PC-3 (cell line): ENCODE measurements around the gene EPB41L4B. TPM values are rescaled to one million over a fixed set of nuclear protein-coding genes. Genes with fewer than 3 reads are reported as not detected.

Experiments used
- ATAC-seq: fragments of 200-7000 bp; cut with Tn5 transposase; 2 replicates; pipeline ENCODE4 v1.9.1; 2020; ENCODE audit warnings: mild to moderate bottlenecking, moderate library complexity
- Bru-seq: library from RNA; stranded (reverse); fragments of 400-500 nt; gene quantifications from one replicate; lab custom pipeline; 2021; lab: Mats Ljungman, UMichigan
- BruChase-seq, 2 experiments: library from RNA; stranded (reverse); fragments of 400-500 nt; gene quantifications; one replicate each; lab custom pipeline; 2021; lab: Mats Ljungman, UMichigan
- BruUV-seq: library from RNA; stranded (reverse); fragments of 400-500 nt; replicated peaks from 2 replicates; lab custom pipeline; 2021; lab: Mats Ljungman, UMichigan
- CTCF ChIA-PET: fragments of 300-600 bp; sonication (Branson Sonifier 250); formaldehyde crosslinking; loops from one replicate; lab custom pipeline; 2022; ENCODE audit warnings: antibody characterized with exemption; lab: Charles Lee
- POLR2A ChIA-PET: fragments of 300-600 bp; sonication (Branson Sonifier 250); formaldehyde crosslinking; loops from one replicate; lab custom pipeline; 2022; ENCODE audit warnings: antibody characterized with exemption; ENCODE audit not compliant: unreplicated experiment; lab: Charles Lee
- DNase-seq: peaks from one replicate; pipeline ENCODE4 v3.0.0-alpha.2; 2015
- H2AFZ ChIP-seq: fragments of 300-600 bp; sonication (generic); 2 replicates; pipeline ENCODE4 v1.6.0; 2016; ENCODE audit warnings: antibody characterized with exemption, low read length
- H3F3A ChIP-seq: fragments of 300-600 bp; sonication (generic); one replicate; pipeline ENCODE4 v1.6.0; 2017; ENCODE audit warnings: antibody characterized with exemption, low read length, control low read depth, mild to moderate bottlenecking; ENCODE audit not compliant: unreplicated experiment
- H3K27ac ChIP-seq: fragments of 300-600 bp; sonication (generic); 2 replicates; pipeline ENCODE4 v1.5.1; 2016; ENCODE audit warnings: mild to moderate bottlenecking, low read length
- H3K27me3 ChIP-seq: fragments of 300-600 bp; sonication (generic); 2 replicates; pipeline ENCODE4 v1.6.1; 2016; ENCODE audit warnings: low read length, mixed read lengths
- H3K36me3 ChIP-seq: fragments of 300-600 bp; sonication (generic); 2 replicates; pipeline ENCODE4 v1.6.1; 2016; ENCODE audit warnings: low read depth, mixed run types, low read length, mixed read lengths
- H3K4me1 ChIP-seq: fragments of 300-600 bp; sonication (generic); 2 replicates; pipeline ENCODE4 v1.5.1; 2016; ENCODE audit warnings: low read length; ENCODE audit not compliant: insufficient read depth
- H3K4me2 ChIP-seq: fragments of 300-600 bp; sonication (generic); 2 replicates; pipeline ENCODE4 v1.6.0; 2016; ENCODE audit warnings: low read length
- H3K4me3 ChIP-seq: fragments of 300-600 bp; sonication (generic); 2 replicates; pipeline ENCODE4 v1.5.1; 2016; ENCODE audit warnings: mild to moderate bottlenecking, low read length, mixed read lengths
- H3K79me2 ChIP-seq: fragments of 300-600 bp; sonication (generic); 2 replicates; pipeline ENCODE4 v1.6.1; 2017; ENCODE audit warnings: low read length, mixed read lengths
- H3K9ac ChIP-seq: fragments of 300-600 bp; sonication (generic); 2 replicates; pipeline ENCODE4 v1.6.0; 2016; ENCODE audit warnings: mild to moderate bottlenecking, low read length
- H3K9me2 ChIP-seq: fragments of 300-600 bp; sonication (generic); replicated peaks from 2 replicates; pipeline ENCODE4 v1.6.1; 2016; ENCODE audit warnings: mixed run types, low read length, mixed read lengths
- H3K9me3 ChIP-seq: fragments of 300-600 bp; sonication (generic); 2 replicates; pipeline ENCODE4 v1.6.1; 2016; ENCODE audit warnings: low read length, mixed read lengths
- H4K20me1 ChIP-seq: fragments of 300-600 bp; sonication (generic); 2 replicates; pipeline ENCODE4 v1.6.1; 2016; ENCODE audit warnings: low read length, mixed read lengths
- CTCF ChIP-seq: fragments of 300-600 bp; sonication (generic); conservative IDR thresholded peaks from 2 replicates; pipeline ENCODE4 v1.5.1; 2017; ENCODE audit warnings: antibody characterized with exemption, low read depth, mild to moderate bottlenecking, low read length
- EZH2 ChIP-seq: fragments of 300-600 bp; sonication (generic); IDR thresholded peaks from one replicate; pipeline ENCODE4 v1.6.1; 2017; ENCODE audit warnings: antibody characterized with exemption, mild to moderate bottlenecking, low read length; ENCODE audit not compliant: unreplicated experiment
- EZH2phosphoT487 ChIP-seq: fragments of 300-600 bp; sonication (generic); IDR thresholded peaks from 2 replicates; pipeline ENCODE4 v1.6.1; 2018; ENCODE audit warnings: mild to moderate bottlenecking, antibody characterized with exemption, low read length, borderline replicate concordance
- intact Hi-C: fragments of 100-400 bp; cut with micrococcal nuclease; formaldehyde crosslinking; loops from 2 replicates; pipeline ENCODE4 v1.9.0; 2023
- long read RNA-seq: library from polyadenylated mRNA; unstranded; transcript quantifications from one replicate; pipeline ENCODE4 v2.0.0, GENCODE V29; 2021; ENCODE audit not compliant: unreplicated experiment
- total RNA-seq: library from RNA; depleted of rRNA; stranded (reverse); fragments of >200 nt; gene quantifications from 2 replicates; pipeline ENCODE4 v1.2.3, GENCODE V29; 2014; rRNA removed

EPB41L4B gene
- total RNA-seq (11.2 and 13.8 TPM in 2 replicates), Bru-seq, nascent RNA (percentile 60 among the genes with signal in this experiment), BruChase-seq, experiment 1, labeled RNA remaining after a 6-hour chase (percentile 57 among the genes with signal in this experiment), BruChase-seq, experiment 2, labeled RNA remaining after a 2-hour chase (percentile 58 among the genes with signal in this experiment)
- long read RNA-seq, full-length matches to known transcripts: 73 of 94 reads
- long read RNA-seq, partial matches to known transcripts: 1 of 94 reads
- long read RNA-seq, other reads (novel, unspliced or antisense): 20 of 94 reads

- Histone ChIP-seq H3K27ac (peak within 1 kb of the TSS; percentile 68), H3K27me3 (no peaks in the 10 kb centered on the region), H3K9ac (peak within 1 kb of the TSS; percentile 78), H3F3A (no peaks in the 10 kb centered on the region), H3K4me1 (peaks cover 34% of the 10 kb centered on the region), H2AFZ (peak within 1 kb of the TSS; percentile 70), H4K20me1 (peaks cover 7% of the 10 kb centered on the region; the same call in 1 of the 2 replicates), H3K79me2 (peaks cover 35% of the 10 kb centered on the region), H3K9me2 (no peaks in the 10 kb centered on the region), H3K4me2 (peak within 1 kb of the TSS; percentile 99), H3K4me3 (peak within 1 kb of the TSS; percentile 93), H3K9me3 (no peaks in the 10 kb centered on the region), H3K36me3 (no peaks in the 10 kb centered on the region)
- no TSS peak for BruUV-seq
- intact Hi-C loops: loop anchor here (1.0 to 2.0 kb wide), 2 partner anchors 129 to 138 kb away; no protein-coding TSS in a partner anchor
- ATAC-seq (peak; percentile 45), DNase-seq (peak; percentile 88)
- no peak for TF ChIP-seq EZH2
- peak; percentile 78 for TF ChIP-seq CTCF
- no peak for TF ChIP-seq EZH2phosphoT487
- ChIA-PET CTCF (no interaction called here), POLR2A (no interaction called here)
These were observed at the start of gene EPB41L4B for GRCh38 chr9:109320742-109321448. Gene EPB41L4B (minus strand): TSS chr9:109321059. CDS start chr9:109320446, 613 bp downstream.

- Histone ChIP-seq H3K4me2 (no peak overlapping the region), H3K9me3 (no peaks in the 10 kb centered on the region), H3K36me3 (no peaks in the 10 kb centered on the region), H4K20me1 (no peaks in the 10 kb centered on the region), H3K4me1 (no peaks in the 10 kb centered on the region), H3K27me3 (no peaks in the 10 kb centered on the region), H3F3A (no peaks in the 10 kb centered on the region), H2AFZ (no peak overlapping the region), H3K4me3 (no peak overlapping the region), H3K9ac (no peak overlapping the region), H3K9me2 (no peaks in the 10 kb centered on the region), H3K79me2 (no peaks in the 10 kb centered on the region), H3K27ac (no peak overlapping the region)
- ChIA-PET CTCF (no interaction called here), POLR2A (no interaction called here)
- intact Hi-C loops: no loop called here
- no TSS peak for BruUV-seq
- DNase-seq (peak; percentile 19), ATAC-seq (no peak)
- TF ChIP-seq EZH2phosphoT487 (no peak), CTCF (no peak), EZH2 (no peak)
These were observed 48.4 kb upstream of the EPB41L4B start for GRCh38 chr9:109369285-109369684.
